ENCODE measurements around the gene PCDHGA1.
"Not testable (repeated sequence)": the region's sequence is repeated elsewhere in the genome, so short reads cannot be mapped to it uniquely, and the experiment has no call there.

The PCDHGA1 gene

GRCh38 chr5:141346017-141346416 lies 15.7 kb downstream of the PCDHGA1 start:
- not testable (repeated sequence) for DNase-seq (ENCODE audit: low read depth, low spot score)

GRCh38 chr5:141349917-141350619 lies 19.8 kb downstream of the PCDHGA1 start, which contains the start of gene PCDHGB1:
PCDHGB1 (plus strand) TSS chr5:141350099; CDS start chr5:141350261, 162 bp downstream.
- no peak for DNase-seq (ENCODE audit: low read depth, low spot score)

GRCh38 chr5:141351591-141351990 lies 21.3 kb downstream of the PCDHGA1 start:
- DNase-seq (ENCODE audit: low read depth, low spot score), result no peak

- no peak for DNase-seq (ENCODE audit: low read depth, low spot score)
These were observed 24.7 kb downstream of the PCDHGA1 start, which contains the start of gene PCDHGA4 for GRCh38 chr5:141354900-141355469. PCDHGA4 (plus strand) TSS chr5:141355021; CDS start chr5:141355108, 87 bp downstream.

GRCh38 chr5:141355641-141356040 lies 25.3 kb downstream of the PCDHGA1 start:
- no peak for DNase-seq (ENCODE audit: low read depth, low spot score)

- no peak for DNase-seq (ENCODE audit: low read depth, low spot score)
These were observed 25.8 kb downstream of the PCDHGA1 start for GRCh38 chr5:141356133-141356532.

- no peak for DNase-seq (ENCODE audit: low read depth, low spot score)
These were observed 26.6 kb downstream of the PCDHGA1 start for GRCh38 chr5:141356950-141357349.

- DNase-seq (ENCODE audit: low read depth, low spot score), result no peak
These were observed 29.6 kb downstream of the PCDHGA1 start, which contains the start of gene PCDHGB2 for GRCh38 chr5:141359790-141360426. PCDHGB2 (plus strand) TSS chr5:141359994; CDS start chr5:141360136, 142 bp downstream.

- no peak for DNase-seq (ENCODE audit: low read depth, low spot score)
These were observed 30.4 kb downstream of the PCDHGA1 start for GRCh38 chr5:141360685-141361084.

- DNase-seq (ENCODE audit: low read depth, low spot score), result no peak
These were observed 32.4 kb downstream of the PCDHGA1 start for GRCh38 chr5:141362719-141363118.

GRCh38 chr5:141363952-141364660 lies 33.8 kb downstream of the PCDHGA1 start, which contains the start of gene PCDHGA5:
PCDHGA5 (plus strand) TSS chr5:141364162; CDS start chr5:141364331, 169 bp downstream.
- DNase-seq (ENCODE audit: low read depth, low spot score), result no peak

- no peak for DNase-seq (ENCODE audit: low read depth, low spot score)
These were observed 35.9 kb downstream of the PCDHGA1 start for GRCh38 chr5:141366016-141366896.

GRCh38 chr5:141369994-141370848 lies 39.9 kb downstream of the PCDHGA1 start, which contains the start of gene PCDHGB3:
PCDHGB3 (plus strand) TSS chr5:141370242; CDS start chr5:141370395, 153 bp downstream.
- no peak for DNase-seq (ENCODE audit: low read depth, low spot score)

- no peak for DNase-seq (ENCODE audit: low read depth, low spot score)
These were observed 41.5 kb downstream of the PCDHGA1 start for GRCh38 chr5:141371572-141372475.

- DNase-seq (ENCODE audit: low read depth, low spot score), result no peak
These were observed 43.5 kb downstream of the PCDHGA1 start, which contains the start of gene PCDHGA6 for GRCh38 chr5:141373673-141374317. PCDHGA6 (plus strand) TSS chr5:141373891; CDS start chr5:141374084, 193 bp downstream.

- no peak for DNase-seq (ENCODE audit: low read depth, low spot score)
These were observed 44.3 kb downstream of the PCDHGA1 start for GRCh38 chr5:141374627-141375026.

- not testable (repeated sequence) for DNase-seq (ENCODE audit: low read depth, low spot score)
These were observed 45.3 kb downstream of the PCDHGA1 start for GRCh38 chr5:141375444-141376155.
